GM20000 (cell line): ENCODE measurements around the gene PLCH2.
"Not testable (repeated sequence)": the region's sequence is repeated elsewhere in the genome, so short reads cannot be mapped to it uniquely, and the experiment has no call there.

Experiments
- DNase-seq: peaks from one replicate; pipeline ENCODE4 v3.0.0; 2012; ENCODE audit warnings: low spot score
- TF ChIP-seq, protein P1 (sequence below): IDR thresholded peaks from 2 replicates; pipeline ENCODE4 v1.5.1; 2012; ENCODE audit warnings: mild to moderate bottlenecking, control low read depth; ENCODE audit errors: extremely low read depth, missing control alignments

The PLCH2 gene

DNA sequence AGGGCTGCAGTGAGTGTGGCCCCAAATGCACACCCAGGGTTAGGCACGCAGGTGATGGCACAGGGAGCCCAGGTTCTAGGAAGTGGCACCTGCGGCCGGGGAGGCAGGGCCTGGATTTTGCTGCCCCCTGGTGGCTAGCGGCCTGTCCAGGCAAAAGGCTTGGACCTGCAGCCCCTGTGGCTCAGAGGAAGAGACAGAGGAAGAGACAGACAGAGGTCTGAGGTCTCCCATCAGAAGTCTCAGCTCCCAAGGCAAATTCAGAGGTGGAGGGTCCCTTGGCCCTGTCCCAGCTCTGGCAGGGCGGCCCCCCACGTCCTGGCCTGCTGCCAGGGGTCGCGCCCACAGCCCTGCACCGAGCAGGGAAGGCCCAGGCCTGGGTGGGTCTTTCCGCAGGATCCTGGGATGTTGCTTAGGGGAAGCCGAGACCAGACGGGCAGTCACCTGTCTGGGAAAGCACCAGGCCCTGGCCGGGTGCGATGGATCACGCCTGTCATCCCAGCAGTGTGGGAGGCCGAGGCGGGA, 72.0 kb downstream of the PLCH2 start:
- DNase-seq, result peak; percentile 80
- TF ChIP-seq, protein P1, sequence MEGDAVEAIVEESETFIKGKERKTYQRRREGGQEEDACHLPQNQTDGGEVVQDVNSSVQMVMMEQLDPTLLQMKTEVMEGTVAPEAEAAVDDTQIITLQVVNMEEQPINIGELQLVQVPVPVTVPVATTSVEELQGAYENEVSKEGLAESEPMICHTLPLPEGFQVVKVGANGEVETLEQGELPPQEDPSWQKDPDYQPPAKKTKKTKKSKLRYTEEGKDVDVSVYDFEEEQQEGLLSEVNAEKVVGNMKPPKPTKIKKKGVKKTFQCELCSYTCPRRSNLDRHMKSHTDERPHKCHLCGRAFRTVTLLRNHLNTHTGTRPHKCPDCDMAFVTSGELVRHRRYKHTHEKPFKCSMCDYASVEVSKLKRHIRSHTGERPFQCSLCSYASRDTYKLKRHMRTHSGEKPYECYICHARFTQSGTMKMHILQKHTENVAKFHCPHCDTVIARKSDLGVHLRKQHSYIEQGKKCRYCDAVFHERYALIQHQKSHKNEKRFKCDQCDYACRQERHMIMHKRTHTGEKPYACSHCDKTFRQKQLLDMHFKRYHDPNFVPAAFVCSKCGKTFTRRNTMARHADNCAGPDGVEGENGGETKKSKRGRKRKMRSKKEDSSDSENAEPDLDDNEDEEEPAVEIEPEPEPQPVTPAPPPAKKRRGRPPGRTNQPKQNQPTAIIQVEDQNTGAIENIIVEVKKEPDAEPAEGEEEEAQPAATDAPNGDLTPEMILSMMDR, result peak; percentile 85

DNA sequence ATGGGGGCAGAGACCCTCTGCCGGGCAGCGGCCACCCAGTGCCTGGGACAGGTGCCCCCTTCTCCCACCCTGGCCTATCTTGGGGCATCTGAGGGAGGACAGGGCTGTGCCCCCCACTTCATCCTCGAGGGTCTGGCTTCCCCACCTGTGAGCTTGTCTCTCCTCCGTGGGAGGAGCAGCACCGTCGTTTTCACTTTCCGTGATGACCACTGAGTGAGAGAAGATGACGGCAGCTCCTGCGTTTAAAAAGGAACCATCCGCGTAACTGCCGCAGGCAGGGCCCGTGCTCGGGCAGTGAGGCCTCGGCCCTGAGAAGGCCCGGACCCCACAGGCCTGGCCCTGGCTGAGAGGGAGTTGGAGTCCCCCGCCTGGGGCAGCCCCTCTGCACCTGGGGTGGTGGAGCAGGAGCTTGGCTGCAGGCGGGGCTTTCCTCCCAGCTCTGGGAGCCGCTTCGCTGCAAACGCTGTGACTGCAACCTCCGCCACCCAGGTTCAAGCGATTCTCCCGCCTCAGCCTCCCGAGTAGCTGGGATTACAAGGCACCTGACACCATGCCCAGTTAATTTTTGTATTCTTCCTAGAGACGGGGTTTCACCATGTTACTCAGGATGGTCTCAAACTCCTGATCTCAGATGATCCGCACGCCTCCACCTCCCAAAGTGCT, 73.4 kb downstream of the PLCH2 start:
- DNase-seq, result not testable (repeated sequence)

DNA sequence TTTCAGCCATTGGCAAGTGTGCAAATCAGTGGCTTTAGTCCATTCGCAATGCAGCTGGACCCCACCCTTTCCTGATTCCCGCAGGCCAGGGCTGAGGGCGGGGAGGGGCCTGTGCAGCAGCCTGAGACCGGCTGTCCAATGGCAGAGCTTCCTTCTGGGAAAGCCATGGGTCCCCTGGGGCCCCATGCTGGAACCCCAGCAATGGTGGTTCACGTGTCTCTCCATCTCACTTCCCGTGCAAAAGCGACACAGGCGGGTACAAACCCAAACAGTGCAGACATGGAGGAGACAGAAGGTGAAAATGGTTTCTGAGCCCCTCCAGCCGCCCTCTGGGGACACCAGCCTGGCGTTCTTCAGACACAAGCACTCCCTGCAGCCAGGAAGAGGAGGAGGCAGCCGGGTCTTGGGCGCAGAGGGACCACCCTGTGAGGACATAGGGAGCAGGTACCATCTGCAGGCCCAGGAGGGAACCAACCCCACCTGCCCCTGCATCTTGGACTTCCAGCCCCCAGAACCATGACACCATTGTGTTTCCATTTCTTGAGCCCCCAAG, 74.3 kb downstream of the PLCH2 start:
- not testable (repeated sequence) for DNase-seq

DNA sequence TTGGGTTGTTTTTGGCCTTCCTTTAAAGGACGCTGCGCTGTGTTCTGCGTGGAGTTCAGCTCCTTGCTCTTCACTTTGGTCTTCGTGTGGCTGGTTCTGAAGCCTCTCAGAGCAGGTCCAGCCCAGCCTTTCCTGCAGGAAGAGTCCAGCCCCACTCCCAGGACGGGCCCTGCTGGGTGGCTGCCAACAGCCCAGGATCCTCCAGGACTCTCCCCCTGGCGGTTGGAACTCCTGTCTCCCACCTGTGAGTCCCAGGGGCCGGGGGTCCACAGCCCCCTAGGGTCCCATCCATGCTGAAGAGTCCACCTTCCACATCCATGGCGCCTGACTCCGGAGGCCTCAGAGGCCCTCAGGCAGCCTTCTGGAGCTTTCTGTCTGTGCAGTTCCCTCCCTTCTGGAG, 75.5 kb downstream of the PLCH2 start:
- not testable (repeated sequence) for DNase-seq

DNA sequence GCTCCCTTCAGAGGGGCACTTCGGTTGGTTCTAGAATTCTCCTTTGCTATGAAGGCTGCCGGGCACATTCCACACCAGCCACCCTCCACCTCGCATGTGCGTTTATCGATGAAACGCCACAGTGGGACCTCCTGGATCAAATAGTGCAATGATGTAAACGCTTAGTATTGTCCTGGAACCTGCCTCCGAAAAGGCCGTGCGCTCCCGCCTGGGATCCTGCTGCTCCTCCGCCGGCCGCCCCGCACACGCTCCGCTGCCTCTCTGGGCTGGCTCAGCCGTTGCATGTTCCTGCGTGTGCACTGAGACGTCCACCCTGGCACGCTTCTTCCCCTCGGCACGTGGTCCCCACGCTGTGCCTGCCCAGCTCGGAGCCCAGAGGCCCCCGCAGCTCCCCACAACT, 76.1 kb downstream of the PLCH2 start:
- no peak for DNase-seq
- TF ChIP-seq, protein P1, result no peak

DNA sequence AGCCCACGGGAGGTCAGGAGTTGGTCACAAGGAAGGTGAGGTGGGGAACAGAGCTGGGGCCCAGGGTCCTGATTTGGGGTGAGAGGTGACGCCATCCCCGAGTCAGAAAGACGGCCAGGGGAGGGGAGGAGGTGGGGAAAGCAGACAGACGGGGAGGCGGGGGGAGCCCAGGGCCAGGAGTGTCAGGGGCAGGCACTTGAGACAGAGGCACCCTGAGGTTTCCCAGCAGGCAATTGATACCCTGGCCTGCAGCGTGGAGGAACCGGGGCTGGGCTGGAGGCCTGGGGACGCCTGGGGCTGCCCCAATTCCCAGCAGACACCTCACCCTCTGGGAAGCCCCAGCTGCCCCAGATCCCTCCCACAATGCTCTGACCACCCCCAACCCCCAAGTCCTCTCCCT, 77.0 kb downstream of the PLCH2 start:
- DNase-seq, result not testable (repeated sequence)

DNA sequence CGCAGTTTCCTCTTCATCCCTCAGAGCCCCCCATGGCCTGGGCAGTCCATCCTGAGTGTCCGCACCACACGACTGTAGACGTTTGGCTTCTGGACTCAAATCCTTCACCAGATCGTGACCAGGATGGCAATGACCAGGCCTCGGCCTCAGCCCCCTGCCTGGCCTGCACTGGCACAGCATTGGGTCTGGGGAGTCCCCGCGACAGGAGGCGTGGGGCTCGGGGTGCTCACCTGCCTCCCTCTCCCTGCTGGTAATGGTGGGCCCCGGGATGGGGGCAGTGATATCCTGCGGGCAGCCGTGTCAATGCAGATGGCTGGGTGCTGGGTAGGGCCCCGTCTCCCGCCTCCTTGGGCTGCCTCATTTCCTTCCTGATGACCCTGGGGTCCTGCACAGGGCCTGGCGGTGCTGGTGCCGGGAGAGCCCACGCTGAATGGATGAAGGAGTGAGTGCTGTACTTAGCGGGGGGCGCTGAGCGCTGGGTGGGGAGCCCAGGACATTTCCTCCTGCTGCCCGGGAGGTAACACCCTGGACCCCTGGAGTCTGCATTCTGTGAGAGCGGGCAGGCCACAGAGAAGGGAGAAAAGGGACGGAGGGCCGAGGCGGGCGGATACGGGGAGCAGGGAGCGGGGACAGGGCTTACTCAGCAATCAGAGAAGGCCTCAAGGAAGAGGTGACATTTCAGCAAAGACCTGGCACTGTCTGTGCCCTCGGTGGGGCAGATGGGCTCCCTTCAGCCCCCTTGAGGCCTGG, 78.0 kb downstream of the PLCH2 start:
- TF ChIP-seq, protein P1, result no peak
- no peak for DNase-seq

DNA sequence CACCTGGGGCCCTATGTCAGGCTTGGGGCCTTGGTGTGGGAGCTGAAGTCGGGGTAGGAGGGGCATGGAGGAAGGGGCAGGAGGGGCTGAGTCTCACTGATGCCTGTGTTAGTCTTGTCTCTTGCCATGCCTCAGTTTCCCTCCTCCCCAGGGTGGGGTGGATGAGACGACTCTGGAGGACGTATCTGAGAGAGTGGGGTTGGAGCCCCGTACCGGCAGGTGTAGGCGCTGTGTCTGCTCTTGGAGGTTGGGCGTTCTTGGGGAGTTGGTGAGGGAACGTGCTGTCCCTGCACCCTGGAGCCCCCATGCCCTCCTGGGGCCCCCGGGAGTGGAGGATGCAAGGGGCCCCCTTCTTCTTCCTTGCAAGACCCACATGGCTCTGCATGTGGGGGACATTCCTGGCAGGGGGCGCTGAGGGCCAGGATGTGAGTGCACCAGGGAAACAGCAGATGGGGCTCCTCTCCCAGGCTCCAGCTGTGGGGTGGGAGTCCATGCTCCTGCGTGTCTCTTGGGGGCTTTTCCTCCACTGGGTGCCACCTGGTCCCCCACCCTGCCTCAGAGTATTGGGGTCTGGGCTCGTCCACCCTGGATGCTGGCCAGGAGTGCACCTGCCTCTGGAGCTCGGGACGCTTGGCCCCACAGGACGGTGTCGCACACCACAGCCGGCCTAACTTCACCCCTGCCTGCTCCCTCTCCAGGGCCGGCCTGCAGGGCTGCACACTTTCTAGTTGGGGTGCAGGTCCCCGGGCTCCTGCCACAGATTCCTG, 78.7 kb downstream of the PLCH2 start:
- DNase-seq, result peak; percentile 76
- TF ChIP-seq, protein P1, result peak; percentile 69
